Uterus (tissue), 4 donors: ENCODE results near the gene DNMBP. TPM values are rescaled to one million over a fixed set of nuclear protein-coding genes. Genes with fewer than 3 reads are reported as not detected.
"Not testable (repeated sequence)": the region's sequence is repeated elsewhere in the genome, so short reads cannot be mapped to it uniquely, and the experiment has no call there.

Experiments
- DNase-seq, 2 donors: peaks; one replicate each; pipeline ENCODE4 v3.0.0-alpha.2; 2019 to 2020
- H3K27ac ChIP-seq, 2 donors: fragments of 200-600 bp; sonication (generic); 1 replicate in 1 of 2; 2 replicates in 1 of 2; pipeline ENCODE4 v1.5.1; 2016 to 2018
- H3K27me3 ChIP-seq, 2 donors: fragments of 200-600 bp; sonication (generic); one replicate each; pipeline ENCODE4 v1.5.1; 2018 to 2019; ENCODE audit warnings: control low read depth in 1 of 2
- H3K36me3 ChIP-seq, 2 donors: fragments of 200-600 bp; sonication (generic); one replicate each; pipeline ENCODE4 v1.5.1; 2019; ENCODE audit warnings: control low read depth in 1 of 2
- H3K4me1 ChIP-seq, 2 donors: fragments of 200-600 bp; sonication (generic); one replicate each; pipeline ENCODE4 v1.5.1; 2018 to 2019; ENCODE audit warnings: control low read depth in 1 of 2
- H3K4me3 ChIP-seq, 2 donors: fragments of 200-600 bp; sonication (generic); 1 replicate in 1 of 2; 2 replicates in 1 of 2; pipeline ENCODE4 v1.5.1; 2018 to 2019; ENCODE audit warnings: mild to moderate bottlenecking in 1 of 2
- H3K9me3 ChIP-seq, 2 donors: fragments of 200-600 bp; sonication (generic); one replicate each; pipeline ENCODE4 v1.5.1; 2019; ENCODE audit warnings: control low read depth in 1 of 2
- CTCF ChIP-seq, 4 experiments: fragments of 200-600 bp in 2 of 4; fragments of 450-650 bp in 2 of 4; sonication (generic) in 2 of 4; IDR thresholded peaks; one replicate each; pipeline ENCODE4 v1.5.1; 2016 to 2019; ENCODE audit warnings: antibody characterized with exemption in 4 of 4, mild to moderate bottlenecking in 2 of 4, moderate library complexity in 1 of 4
- POLR2A ChIP-seq, 2 donors: fragments of 450-650 bp; IDR thresholded peaks; one replicate each; pipeline ENCODE4 v1.6.1; 2016; ENCODE audit warnings: antibody characterized with exemption in 2 of 2, mild to moderate bottlenecking in 1 of 2, moderate library complexity in 1 of 2
- intact Hi-C: fragments of 100-400 bp; cut with DNase I; formaldehyde crosslinking; loops from one replicate; pipeline ENCODE4 v1.15.1; 2023; ENCODE audit warnings: low total_unique reads
- total RNA-seq, 4 donors: library from RNA; depleted of rRNA in 3 of 4; stranded (reverse); fragments of >200 nt in 3 of 4; gene quantifications; one replicate each; pipeline versions ENCODE4 v1.1.0 to v1.2.4, GENCODE V29; 2014 to 2023
- donor health status: DM: yes; HTN: yes; CAD: no.

The DNMBP gene
- total RNA-seq, 4 donors from 2014 or later = 5.9 to 34.9 (median 22.4) TPM

- intact Hi-C loops = no loop called here
- TF ChIP-seq POLR2A (IDR thresholded peaks at IDR 0.05) (no peak), CTCF (IDR thresholded peaks at IDR 0.05) (no peak)
- Histone ChIP-seq H3K27me3 (no peaks in the 10 kb centered on the region), H3K9me3 (no peaks in the 10 kb centered on the region), H3K4me1 (no peaks in the 10 kb centered on the region), H3K4me3 (no peak overlapping the region), H3K27ac (peak overlapping the region in 1 of 2 donors; percentile 62), H3K36me3 (no peaks in the 10 kb centered on the region)
- DNase-seq = peak in 1 of 2 donors; percentile 46
Measured at GRCh38 chr10:99941942-99942820, 67.6 kb downstream of the DNMBP start.

- intact Hi-C loops = no loop called here
- TF ChIP-seq CTCF (IDR thresholded peaks at IDR 0.05) (no peak), POLR2A (IDR thresholded peaks at IDR 0.05) (no peak)
- Histone ChIP-seq H3K4me1 (no peaks in the 10 kb centered on the region), H3K27ac (no peak overlapping the region), H3K36me3 (no peaks in the 10 kb centered on the region), H3K4me3 (no peak overlapping the region), H3K27me3 (no peaks in the 10 kb centered on the region), H3K9me3 (no peaks in the 10 kb centered on the region)
- DNase-seq = no peak
Measured at GRCh38 chr10:99938563-99938962, 71.2 kb downstream of the DNMBP start.

- Histone ChIP-seq H3K9me3 (no peaks in the 10 kb centered on the region), H3K4me1 (no peaks in the 10 kb centered on the region), H3K36me3 (no peaks in the 10 kb centered on the region), H3K27ac (no peak overlapping the region), H3K4me3 (no peak overlapping the region), H3K27me3 (no peaks in the 10 kb centered on the region)
- intact Hi-C loops = no loop called here
- DNase-seq = no peak
- TF ChIP-seq POLR2A (IDR thresholded peaks at IDR 0.05) (no peak), CTCF (IDR thresholded peaks at IDR 0.05) (no peak)
Measured at GRCh38 chr10:99937630-99938029, 72.1 kb downstream of the DNMBP start.

- Histone ChIP-seq H3K27ac (peak overlapping the region; percentile 42 to 43), H3K4me1 (peaks cover 7 to 12% of the 10 kb centered on the region in 2 donors)
- H3K9me3 ChIP-seq, H3K27me3 ChIP-seq, intact Hi-C loops, DNase-seq, H3K36me3 ChIP-seq, H3K4me3 ChIP-seq: not testable (repeated sequence)
Measured at GRCh38 chr10:99932203-99932957, 77.4 kb downstream of the DNMBP start.

- Histone ChIP-seq H3K9me3 (no peaks in the 10 kb centered on the region), H3K4me3 (no peak overlapping the region)
Measured at GRCh38 chr10:99930731-99931550, 78.8 kb downstream of the DNMBP start.

More at GRCh38 chr10:99930731-99931550, 78.8 kb downstream of the DNMBP start:
- peak overlapping the region; percentile 42 to 43 for H3K27ac ChIP-seq
- H3K36me3 ChIP-seq = no peaks in the 10 kb centered on the region
- DNase-seq = no peak
- intact Hi-C loops = no loop called here
- H3K27me3 ChIP-seq = no peaks in the 10 kb centered on the region
- H3K4me1 ChIP-seq = peaks cover 7 to 12% of the 10 kb centered on the region in 2 donors
- no peak for TF ChIP-seq POLR2A (IDR thresholded peaks at IDR 0.05)
- no peak for TF ChIP-seq CTCF (IDR thresholded peaks at IDR 0.05)
